ENCODE data around the gene NFS1.
"Not testable (repeated sequence)": the region's sequence is repeated elsewhere in the genome, so short reads cannot be mapped to it uniquely, and the experiment has no call there.

The NFS1 gene

DNA sequence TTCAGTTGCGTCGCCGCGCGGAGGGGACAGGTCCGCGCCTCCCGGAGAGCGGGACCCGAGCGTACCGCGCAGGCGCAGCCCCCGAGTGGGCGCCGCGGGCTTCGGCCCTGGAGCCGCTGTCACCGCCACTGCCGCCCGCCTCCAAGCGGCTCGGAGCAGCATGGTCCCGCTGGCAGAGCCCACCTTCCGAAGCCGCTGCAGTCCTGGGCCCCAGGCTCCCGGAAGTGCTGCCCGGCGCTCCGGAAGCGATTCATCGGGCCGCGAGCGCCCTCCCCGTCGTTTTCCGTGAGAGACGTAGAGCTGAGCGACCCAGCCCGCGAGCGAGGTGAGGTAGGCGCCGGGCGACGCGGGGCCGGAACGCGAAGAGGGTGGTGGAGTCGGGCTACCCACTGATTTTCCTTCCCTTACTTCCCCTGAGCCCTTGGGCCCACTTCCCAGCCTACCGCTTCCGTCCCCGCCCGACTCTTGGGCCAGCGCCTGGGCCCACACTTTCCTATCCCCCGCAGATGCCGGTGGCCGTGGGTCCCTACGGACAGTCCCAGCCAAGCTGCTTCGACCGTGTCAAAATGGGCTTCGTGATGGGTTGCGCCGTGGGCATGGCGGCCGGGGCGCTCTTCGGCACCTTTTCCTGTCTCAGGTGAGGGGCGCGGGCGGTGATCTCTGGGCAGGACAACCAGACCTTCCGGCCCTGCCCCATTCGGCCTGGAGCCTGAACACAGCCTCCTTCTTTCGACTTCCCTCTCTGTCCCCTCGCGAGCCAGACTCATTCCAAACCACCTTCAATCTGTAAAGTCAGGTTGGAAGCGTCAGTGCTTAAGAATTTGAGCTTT, at the start of gene NFS1, which contains the start of gene ROMO1:
NFS1 (minus strand) TSS at position 226 of the 830 bp plus-strand sequence; CDS start at position 162, 64 bp downstream.
ROMO1 (plus strand) TSS at position 279 of the 830 bp plus-strand sequence; CDS start at position 507, 228 bp downstream.
- DNase-seq, result peak; percentile 91
- H3K9me3 Mint-ChIP-seq, result no peaks in the 10 kb centered on the region
- peak within 1 kb of the TSS; percentile 87 for H3K4me3 Mint-ChIP-seq
- peak within 1 kb of the TSS; percentile 96 for H3K27ac Mint-ChIP-seq
- CTCF ChIA-PET, result interaction anchor here (0.6 to 2.1 kb wide), 4 partner anchors 12 to 185 kb away, joined by 3 to 5 read pairs (median 3); no protein-coding TSS in a partner anchor
- no peaks in the 10 kb centered on the region for H3K27me3 Mint-ChIP-seq
- H3K36me3 Mint-ChIP-seq, result peaks cover 60% of the 10 kb centered on the region
- peaks cover 48% of the 10 kb centered on the region for H3K4me1 Mint-ChIP-seq

DNA sequence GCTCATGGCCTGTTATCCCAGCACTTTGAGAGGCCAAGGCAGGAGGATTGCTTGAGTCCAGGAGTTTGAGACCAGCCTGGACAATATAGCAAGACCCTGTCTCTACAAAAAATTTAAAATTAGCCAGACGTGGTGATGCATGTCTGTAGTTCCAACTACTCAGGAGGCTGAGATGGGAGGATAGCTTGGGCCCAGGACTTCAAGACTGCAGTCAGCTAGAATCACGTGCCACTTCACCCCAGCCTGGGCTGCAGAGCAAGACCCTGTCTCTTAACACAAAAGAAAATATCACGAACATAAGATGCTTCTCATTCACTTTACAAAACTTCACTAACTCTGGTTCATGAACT, 45.3 kb upstream of the NFS1 start:
- CTCF ChIA-PET, result interaction anchor here (1.3 to 1.9 kb wide), 3 partner anchors 26 to 209 kb away, joined by 3 to 6 read pairs (median 4); partner anchors contain the start of gene SCAND1
- H3K9me3 Mint-ChIP-seq, DNase-seq, H3K27me3 Mint-ChIP-seq: not testable (repeated sequence)
- peak overlapping the region; percentile 86 for H3K4me3 Mint-ChIP-seq
- H3K27ac Mint-ChIP-seq, result peak overlapping the region; percentile 98
- peaks cover 25% of the 10 kb centered on the region for H3K36me3 Mint-ChIP-seq
- H3K4me1 Mint-ChIP-seq, result peaks cover 30% of the 10 kb centered on the region

DNA sequence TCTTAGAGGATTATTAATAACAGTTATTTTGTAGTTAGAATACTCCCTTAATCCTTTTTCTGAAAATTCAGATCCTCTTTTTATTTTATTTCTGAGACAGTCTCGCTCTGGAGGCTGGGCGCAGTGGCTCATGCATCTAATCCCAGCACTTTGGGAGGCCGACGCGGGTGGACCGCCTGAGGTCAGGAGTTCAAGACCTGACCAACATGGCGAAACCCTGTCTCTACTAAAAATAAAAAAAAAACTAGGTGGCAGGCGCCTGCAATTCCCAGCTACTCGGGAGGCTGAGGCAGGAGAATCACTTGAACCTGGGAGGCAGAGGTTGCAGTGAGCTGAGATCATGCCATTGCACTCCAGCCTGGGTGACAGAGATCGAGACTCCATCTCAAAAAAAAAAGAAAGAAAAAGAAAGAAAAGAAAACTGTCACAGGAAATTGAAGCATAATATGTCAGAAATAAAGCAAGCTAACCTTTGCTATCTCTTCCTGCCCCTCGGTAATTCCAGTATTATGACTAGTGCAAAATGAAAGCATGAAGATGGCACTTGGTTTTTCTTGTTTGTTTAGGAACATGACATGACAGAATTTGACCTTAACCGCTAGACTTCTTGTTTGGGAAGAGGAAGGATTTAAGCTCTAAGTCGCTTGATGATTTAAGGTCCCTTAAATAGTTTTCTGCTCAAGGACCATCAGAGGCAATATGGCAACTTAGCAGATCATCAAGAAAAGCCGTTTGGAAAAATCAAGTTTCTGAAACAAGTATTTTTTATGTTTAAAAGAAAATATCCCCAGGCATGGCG, 44.7 kb upstream of the NFS1 start:
- Mint-ChIP-seq H3K27me3 (no peaks in the 10 kb centered on the region), H3K4me3 (peak overlapping the region; percentile 86), H3K9me3 (no peaks in the 10 kb centered on the region), H3K4me1 (peaks cover 34% of the 10 kb centered on the region), H3K27ac (peak overlapping the region; percentile 98), H3K36me3 (peaks cover 28% of the 10 kb centered on the region)
- CTCF ChIA-PET, result interaction anchor here (1.0 to 2.4 kb wide), 6 partner anchors 25 to 210 kb away, joined by 3 to 21 read pairs (median 5); partner anchors contain the start of gene SCAND1
- peak; percentile 22 for DNase-seq

DNA sequence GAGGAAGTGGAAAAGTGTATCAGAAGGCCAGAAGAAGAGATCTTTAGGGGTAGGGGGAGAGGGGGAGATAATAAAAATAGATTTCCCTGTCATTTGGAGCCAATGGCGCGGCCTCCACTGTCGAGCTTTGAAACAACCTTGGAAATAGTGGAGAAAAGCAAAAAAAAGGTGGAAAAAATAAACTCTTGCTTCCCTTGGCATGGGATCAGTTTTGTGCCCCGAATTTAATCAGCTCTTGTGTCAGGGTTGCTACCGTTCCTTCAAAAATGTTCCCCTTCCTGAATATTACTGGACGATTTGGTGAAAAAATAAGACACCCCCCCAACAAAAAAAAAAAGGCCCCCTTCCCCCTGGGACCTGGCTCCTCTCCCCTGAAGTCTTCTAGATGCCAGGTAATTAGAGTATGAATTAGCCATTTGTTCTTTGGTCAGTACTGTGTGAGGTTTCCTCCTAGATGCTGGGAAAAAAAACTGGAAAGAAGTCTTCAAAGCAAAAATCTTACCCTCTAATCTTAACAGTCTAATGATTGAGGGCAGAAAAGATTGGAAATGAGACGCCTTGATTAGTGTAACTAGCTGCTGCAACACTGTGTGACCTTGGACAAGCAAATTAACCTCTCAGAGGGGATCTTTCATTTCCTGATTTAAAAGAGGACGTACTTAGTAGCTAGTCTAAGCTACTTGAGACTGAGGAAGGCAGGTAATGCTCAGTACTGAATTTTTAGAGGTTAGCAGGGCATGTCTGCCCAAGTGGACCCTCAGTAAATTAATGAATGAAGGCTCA, 43.8 kb upstream of the NFS1 start:
- Mint-ChIP-seq H3K27ac (peak overlapping the region; percentile 98), H3K27me3 (no peaks in the 10 kb centered on the region), H3K4me3 (peak overlapping the region; percentile 86), H3K9me3 (no peaks in the 10 kb centered on the region), H3K36me3 (peaks cover 38% of the 10 kb centered on the region), H3K4me1 (peaks cover 44% of the 10 kb centered on the region)
- CTCF ChIA-PET, result interaction anchor here (0.8 to 2.4 kb wide), 4 partner anchors 26 to 211 kb away, joined by 3 to 21 read pairs (median 5); partner anchors contain the start of genes PHF20 and SCAND1
- no peak for DNase-seq

DNA sequence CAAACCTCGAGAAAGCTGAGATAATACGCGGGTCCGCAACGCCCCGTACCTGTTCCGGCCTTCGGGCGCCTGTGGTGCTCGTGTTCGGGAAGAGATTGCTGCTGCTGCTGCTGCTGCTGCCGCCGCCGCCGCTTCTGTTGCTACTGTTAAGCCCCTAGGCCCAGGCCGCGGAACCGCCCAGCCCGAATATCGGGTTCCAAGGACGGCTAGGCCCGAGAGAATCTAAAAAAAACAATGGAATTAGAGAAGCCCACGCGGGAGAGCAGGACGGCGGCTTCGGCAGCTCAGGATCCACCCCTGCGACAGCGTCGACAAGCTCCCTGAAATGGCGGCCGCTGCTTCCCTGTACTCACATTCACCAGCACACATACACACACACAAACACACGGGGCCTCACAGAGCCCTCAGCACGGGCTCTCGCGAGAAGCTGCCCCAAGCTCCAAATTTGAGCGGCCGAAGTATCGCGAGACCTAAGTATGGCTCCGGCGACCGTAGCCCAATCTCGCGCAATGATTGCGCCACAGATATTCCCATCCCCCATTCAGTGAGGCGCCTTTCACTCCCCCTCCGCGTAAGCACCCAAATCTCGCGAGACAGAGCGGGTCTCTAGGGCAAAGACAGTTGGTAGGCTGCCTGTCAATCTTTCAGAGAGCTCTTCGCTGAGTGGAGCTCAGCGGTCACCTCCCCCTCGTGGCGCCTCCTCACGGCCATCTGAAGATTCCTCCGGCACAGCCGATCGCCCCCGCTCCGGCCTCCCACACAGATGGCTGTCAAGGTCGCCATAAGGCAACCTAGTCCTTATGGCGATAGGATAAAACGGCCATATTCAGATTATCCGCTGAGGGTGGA, 43.0 kb upstream of the NFS1 start, which contains the start of gene RBM39:
RBM39 (minus strand) TSS at position 369 of the 849 bp plus-strand sequence. CDS start 1,386 bp downstream, outside the sequence.
- peak within 1 kb of the TSS; percentile 86 for H3K4me3 Mint-ChIP-seq
- DNase-seq, result peak; percentile 100
- H3K27me3 Mint-ChIP-seq, result no peaks in the 10 kb centered on the region
- no peaks in the 10 kb centered on the region for H3K9me3 Mint-ChIP-seq
- peak within 1 kb of the TSS; percentile 98 for H3K27ac Mint-ChIP-seq
- peaks cover 42% of the 10 kb centered on the region for H3K36me3 Mint-ChIP-seq
- CTCF ChIA-PET, result interaction anchor here (0.9 to 2.4 kb wide), 4 partner anchors 27 to 212 kb away, joined by 3 to 21 read pairs (median 6); partner anchors contain the start of gene SCAND1
- H3K4me1 Mint-ChIP-seq, result peaks cover 45% of the 10 kb centered on the region

DNA sequence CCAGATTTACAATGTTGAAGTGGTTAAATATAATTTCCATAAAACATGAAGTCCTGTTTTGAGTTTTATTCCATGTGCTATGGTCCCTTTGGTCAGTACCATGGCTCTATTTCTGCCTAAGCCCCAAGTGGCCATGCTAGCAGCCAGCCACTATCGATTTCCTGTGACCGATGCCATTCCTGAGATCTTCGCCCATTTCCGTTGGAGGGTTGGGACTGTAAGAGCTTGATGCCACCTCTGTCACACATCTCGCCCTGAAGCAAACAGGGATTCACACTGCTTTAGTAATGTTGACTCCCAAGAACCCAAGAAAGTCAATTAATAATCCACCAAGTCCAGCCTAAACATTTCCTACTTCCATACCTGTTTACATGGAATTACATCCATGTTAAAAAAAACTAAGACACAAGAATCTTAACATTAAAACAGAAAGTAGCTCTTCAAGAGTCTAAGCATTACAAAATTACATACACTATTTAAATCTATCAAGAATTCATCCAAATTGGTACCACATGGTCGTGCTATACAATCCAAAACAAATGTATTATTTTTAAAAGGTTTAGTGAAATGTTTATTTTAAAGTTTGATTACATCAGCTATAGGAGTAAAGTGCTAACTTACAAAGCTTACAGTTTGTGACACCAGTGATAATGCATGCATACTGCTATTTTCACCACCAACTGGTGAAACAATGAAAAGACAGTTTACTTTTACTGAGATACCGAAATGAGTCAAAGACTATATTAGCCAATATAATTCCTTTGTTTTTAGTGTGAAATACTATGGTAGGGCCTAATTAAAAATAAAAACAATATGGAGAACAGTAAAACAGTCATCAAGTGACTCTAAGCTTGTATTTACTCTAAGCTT, 40.4 kb upstream of the NFS1 start:
- CTCF ChIA-PET, result interaction anchor here (0.6 to 1.4 kb wide), 8 partner anchors 9 to 215 kb away, joined by 3 to 10 read pairs (median 4); partner anchors contain the start of genes PHF20 and SCAND1
- Mint-ChIP-seq H3K9me3 (no peaks in the 10 kb centered on the region), H3K27me3 (no peaks in the 10 kb centered on the region), H3K36me3 (peaks cover 54% of the 10 kb centered on the region), H3K27ac (peak overlapping the region; percentile 98), H3K4me3 (peak overlapping the region; percentile 86), H3K4me1 (peaks cover 59% of the 10 kb centered on the region)
- DNase-seq, result no peak

DNA sequence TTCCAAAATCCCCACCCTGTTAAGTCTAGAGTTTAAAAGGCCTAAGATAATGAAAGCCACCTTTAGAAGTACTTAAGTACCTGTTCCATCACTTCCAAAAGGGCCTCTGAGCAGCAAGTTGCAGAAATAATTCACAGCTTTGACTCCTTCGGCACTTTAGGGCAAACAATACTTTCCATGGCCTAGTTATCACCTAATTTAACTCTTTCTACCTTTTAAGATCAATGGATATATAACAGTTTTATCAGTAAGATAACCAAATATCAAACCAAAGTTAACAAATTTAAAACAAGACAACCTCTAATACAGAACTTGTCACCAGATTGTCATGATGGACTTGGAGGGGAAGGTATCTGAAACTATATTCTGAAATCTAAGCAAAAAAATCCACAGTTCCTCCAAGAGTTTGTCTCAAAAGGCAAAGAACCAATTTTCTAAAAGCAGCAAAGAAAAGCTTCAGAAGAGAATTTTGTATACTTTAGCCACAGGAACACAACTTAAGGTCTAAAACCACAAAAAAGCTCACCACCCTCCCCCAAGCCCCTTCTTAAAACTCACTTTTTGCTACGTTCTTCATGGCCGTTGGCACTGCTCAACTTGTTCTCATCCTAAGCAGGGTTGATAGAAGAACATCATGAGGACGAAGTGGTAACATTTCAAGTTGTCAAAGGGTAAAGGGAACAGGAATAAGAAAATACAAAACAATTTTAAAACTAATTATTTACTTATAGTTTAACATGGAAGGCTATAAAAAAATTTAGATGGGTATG, 39.4 kb upstream of the NFS1 start:
- CTCF ChIA-PET, result no interaction called here

DNA sequence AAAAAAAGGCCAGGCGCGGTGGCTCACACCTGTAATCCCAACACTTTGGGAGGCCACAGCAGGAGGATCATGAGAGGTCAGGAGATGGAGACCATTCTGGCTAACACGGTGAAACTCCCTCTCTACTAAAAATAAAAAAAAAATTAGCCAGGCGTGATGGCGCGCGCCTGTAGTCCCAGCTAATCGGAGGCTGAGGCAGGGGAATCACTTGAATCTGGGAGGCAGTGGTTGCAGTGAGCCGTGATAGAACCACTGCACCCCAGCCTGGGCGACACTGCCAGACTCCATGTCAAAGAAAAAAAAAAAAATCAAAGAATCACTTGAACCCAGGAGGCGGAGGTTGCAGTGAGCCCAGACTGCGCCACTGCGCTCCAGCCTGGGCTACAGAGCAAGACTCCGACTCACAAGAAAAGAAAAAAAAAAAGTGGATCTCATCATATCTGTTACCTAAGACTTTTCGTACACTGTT, 38.7 kb upstream of the NFS1 start:
- Mint-ChIP-seq H3K9me3 (no peaks in the 10 kb centered on the region), H3K27ac (peak overlapping the region; percentile 11), H3K36me3 (peaks cover 60% of the 10 kb centered on the region), H3K4me1 (peaks cover 59% of the 10 kb centered on the region), H3K27me3 (no peaks in the 10 kb centered on the region), H3K4me3 (no peak overlapping the region)
- CTCF ChIA-PET, result no interaction called here
- no peak for DNase-seq

More for the DNA sequence above, 39.4 kb upstream of the NFS1 start:
- Mint-ChIP-seq H3K4me1 (peaks cover 59% of the 10 kb centered on the region), H3K4me3 (peak overlapping the region; percentile 43), H3K27me3 (no peaks in the 10 kb centered on the region), H3K36me3 (peaks cover 62% of the 10 kb centered on the region), H3K9me3 (no peaks in the 10 kb centered on the region), H3K27ac (no peak overlapping the region)
- DNase-seq, result no peak

DNA sequence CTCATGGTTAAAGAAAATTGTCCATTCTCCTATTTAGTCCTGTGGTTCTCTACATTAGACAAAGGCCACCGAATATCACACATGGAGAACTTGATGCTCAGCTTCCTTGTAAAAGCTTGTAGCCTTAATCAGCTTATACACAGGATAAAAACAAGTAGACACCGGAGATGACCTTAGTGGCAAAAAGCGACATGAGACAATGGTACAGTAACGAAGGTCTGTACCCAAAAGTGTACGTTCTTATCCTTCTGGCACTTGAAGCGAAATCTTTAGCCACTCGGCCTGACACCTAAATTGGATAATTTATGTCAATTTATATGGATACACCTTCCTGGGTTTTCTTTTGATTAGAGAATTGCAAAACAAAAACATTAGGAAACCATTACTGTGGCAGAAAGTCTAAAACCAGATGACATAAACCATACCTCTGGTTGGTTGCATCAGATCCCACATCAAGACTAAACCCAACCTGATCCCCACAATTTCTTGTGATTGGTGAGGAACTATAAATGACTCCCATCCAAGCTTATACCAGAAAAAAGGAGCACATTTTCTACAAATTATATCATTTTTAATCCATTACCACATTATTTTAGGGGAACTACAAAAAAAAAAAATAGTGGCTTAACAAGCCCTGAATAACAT, 36.8 kb upstream of the NFS1 start:
- Mint-ChIP-seq H3K27me3 (no peaks in the 10 kb centered on the region), H3K4me3 (no peak overlapping the region), H3K9me3 (no peaks in the 10 kb centered on the region), H3K36me3 (peaks cover 59% of the 10 kb centered on the region), H3K27ac (no peak overlapping the region), H3K4me1 (peaks cover 68% of the 10 kb centered on the region)
- CTCF ChIA-PET, result interaction anchor here (1.0 kb wide), 1 partner anchor 148 kb away, joined by 3 read pairs; no protein-coding TSS in a partner anchor
- DNase-seq, result no peak

DNA sequence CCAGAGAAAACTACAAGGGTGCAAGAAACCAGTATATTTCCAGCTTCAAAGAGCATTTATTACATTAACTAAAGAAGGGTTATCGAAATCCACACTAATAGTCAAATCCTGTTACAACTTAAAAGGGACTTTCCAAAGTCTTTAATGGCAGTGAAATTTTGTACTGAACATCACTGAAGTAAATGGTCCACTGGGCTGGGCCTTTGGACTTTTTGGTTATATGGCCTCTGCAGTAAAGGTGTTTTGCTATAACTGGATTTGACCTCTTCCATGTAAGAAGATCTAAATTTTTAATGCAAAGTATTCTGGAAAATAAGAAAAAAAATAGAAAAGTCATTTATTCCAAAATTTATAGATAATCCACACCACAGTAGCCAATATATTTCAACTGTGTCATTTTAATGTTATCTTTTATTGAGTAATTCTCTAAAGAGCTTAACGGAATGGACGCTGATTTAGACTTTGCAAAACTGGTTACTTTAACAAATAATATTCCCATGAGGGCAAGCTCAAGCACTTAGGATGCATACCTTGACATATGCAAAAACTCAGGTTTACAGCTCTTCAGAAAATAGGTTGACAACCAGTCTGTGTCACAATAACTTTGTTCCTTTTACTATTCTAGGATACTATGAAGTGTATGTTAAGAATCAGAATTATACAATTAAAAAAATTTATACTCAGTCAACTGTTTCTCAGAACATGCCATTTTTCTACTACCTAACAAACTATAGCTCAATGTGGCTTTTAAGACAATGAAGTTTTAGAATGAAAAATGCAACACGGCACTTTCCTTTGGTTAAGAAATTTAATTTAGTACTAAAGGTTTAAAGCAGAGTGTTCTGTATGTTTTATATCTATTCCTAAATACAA, 35.9 kb upstream of the NFS1 start:
- CTCF ChIA-PET, result interaction anchor here (1.0 kb wide), 1 partner anchor 149 kb away, joined by 3 read pairs; no protein-coding TSS in a partner anchor
- no peaks in the 10 kb centered on the region for H3K27me3 Mint-ChIP-seq
- peaks cover 65% of the 10 kb centered on the region for H3K4me1 Mint-ChIP-seq
- no peaks in the 10 kb centered on the region for H3K9me3 Mint-ChIP-seq
- H3K27ac Mint-ChIP-seq, result no peak overlapping the region
- DNase-seq, result no peak
- H3K4me3 Mint-ChIP-seq, result peak overlapping the region; percentile 11
- H3K36me3 Mint-ChIP-seq, result peaks cover 58% of the 10 kb centered on the region

Data from activated naive CD4-positive, alpha-beta T cell treated with anti-CD3 and anti-CD28 coated beads, Interleukin-2, amount 10 ng/mL, durations not matched to agents 7 days and 5 days (primary cell).